C1 segment of cervical spinal cord (tissue), 14 donors: Measurements from ENCODE around the gene DDOST.
"Not testable (repeated sequence)": the region's sequence is repeated elsewhere in the genome, so short reads cannot be mapped to it uniquely, and the experiment has no call there.

Experiments
- DNase-seq, 14 donors: peaks; one replicate each; lab custom pipeline; 2025; lab: John Stamatoyannopoulos, UW

The DDOST gene

DNA sequence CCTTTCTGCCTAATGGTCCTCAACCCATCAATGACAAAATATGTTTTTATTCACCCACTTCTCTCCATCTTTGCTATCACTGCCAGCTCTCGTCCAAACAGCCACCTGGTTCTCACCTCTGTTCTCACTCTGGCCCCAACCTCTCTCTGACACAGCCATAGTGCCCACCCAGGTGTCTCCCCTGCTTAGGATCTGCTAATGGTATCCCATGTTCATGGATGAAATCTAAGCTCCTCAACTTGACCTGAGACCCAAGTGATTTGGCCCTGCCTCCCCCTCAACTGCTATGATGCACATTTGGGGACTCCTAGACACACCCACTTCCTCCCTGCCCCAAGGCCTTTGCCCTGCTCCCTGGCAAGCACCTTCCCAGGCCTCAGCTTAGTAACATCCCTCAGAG is 30.7 kb upstream of the DDOST start:
- no peak for DNase-seq

DNA sequence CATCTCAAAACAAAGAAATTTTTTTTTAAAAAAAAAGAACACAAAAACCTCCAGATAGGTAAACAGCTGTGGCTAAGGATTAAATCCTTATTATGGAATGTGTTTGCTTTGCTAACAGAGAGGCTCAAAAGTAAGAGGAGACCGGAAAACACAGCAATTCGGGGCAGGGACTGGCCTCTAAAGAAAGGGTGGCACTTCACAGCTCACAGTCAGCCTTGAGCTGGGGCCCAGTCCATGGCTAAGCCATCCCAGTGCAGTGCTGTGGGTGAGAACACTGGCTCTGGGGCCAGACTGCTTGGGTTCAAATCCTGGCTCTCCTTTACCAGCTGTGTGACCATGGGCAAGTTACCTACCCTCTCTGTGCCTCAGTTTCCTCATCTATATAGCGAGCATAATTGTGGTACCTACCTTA is 28.5 kb upstream of the DDOST start:
- DNase-seq = no peak

DNA sequence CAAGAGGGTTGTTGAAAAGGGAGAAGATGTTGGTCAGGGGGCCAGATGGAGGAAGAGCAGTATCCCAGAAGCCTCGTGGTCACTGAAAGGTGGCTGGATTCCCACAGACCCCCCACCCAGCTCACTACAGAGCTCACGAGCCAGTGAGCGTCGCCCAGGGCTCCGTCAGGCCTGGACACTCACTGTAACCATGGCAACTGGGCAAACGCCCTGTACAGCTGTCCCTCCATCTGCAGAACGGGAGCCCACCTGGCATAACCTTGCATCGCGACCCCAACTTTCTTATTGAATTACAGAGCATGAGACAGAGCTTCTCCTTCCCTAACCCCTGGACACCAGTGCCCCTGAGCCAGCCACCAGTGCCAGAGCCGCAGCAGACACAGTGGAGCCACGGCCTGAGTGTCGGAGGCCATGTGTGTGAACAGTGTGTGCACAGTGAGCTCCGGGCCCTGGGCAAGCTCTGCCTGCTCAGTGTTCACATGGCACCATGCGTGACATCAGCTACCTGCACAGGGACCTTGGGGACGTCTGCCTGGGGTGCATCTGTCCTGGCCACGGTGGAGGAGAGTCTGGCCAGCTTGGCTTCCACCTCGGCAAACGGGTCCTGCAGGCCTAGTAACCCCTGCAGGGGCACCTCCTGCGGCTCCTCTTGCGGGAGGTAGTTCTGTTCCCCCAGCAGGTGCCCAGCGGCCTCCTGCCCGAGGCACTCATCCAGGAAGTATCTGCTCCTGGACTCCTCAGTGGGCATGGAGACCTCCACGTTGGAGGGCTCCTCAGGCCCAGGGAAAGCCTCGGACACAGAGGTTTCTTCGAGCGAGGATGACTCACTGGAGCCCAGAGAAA is 25.9 kb upstream of the DDOST start:
- DNase-seq = no peak

DNA sequence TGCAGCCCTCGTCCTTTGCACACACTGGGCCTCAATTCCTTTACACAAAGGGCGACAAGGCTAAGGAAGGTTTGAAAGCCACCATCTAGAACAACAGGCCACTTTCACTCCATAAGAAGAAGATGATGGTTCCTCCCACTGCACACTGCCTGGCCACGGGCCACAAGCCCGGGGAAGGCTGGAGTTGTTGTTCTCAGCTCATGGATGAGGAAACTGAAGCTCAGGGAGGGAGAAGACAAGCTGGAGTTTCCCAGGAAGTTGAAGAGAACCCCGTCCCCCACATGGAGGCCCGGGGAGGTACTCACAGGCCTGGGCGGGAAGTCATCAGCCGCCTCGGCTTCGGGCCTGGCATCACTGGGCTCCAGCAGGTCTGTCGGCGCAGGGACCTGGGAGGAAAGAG is 24.6 kb upstream of the DDOST start:
- no peak for DNase-seq

DNA sequence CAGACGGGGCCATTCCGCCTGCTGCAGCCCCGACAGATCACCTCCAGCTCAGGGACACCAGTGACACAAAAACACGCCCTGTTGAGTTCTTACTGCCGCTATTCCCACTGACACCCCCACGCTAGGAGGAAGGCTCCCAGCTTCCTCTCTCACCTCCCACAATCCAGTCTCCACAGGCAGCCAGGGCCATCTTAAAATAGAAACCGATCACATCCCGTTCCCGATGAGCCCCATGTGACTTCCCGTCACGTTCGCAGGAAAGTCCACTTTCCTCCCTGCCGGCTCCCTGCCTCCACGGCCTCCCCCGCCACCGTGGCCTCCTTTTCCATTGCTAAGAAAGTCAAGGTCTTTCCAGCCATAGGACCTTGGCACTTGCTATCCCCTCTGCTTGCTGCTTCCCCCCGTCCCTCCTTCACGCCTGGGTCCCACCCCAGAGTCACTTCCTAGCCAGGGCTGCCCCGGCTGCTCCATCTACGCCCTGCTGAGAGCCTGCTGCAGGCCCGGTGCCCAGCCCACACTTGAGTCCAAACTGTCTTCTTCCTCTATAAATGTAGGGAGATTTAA is 24.0 kb upstream of the DDOST start:
- no peak for DNase-seq

DNA sequence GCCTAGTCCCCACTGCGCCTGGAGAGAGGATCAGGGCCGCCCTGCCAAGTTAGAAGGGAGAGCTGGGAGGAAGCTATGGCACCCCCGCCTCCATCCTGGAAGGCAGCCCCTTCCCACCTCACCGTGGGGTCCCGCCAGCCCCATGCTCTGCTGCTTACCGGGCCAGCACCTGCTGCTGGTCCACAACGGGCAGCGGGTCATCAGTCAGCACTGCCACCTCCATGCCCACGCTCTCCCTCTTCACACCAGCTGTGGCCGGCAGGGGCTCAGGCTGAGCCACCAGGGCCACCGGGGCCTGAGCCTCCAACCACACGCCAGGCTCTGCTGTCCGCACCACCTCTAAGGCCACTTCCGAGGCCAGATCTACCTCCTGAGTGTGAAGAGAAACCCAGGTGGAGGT is 23.5 kb upstream of the DDOST start:
- no peak for DNase-seq

DNA sequence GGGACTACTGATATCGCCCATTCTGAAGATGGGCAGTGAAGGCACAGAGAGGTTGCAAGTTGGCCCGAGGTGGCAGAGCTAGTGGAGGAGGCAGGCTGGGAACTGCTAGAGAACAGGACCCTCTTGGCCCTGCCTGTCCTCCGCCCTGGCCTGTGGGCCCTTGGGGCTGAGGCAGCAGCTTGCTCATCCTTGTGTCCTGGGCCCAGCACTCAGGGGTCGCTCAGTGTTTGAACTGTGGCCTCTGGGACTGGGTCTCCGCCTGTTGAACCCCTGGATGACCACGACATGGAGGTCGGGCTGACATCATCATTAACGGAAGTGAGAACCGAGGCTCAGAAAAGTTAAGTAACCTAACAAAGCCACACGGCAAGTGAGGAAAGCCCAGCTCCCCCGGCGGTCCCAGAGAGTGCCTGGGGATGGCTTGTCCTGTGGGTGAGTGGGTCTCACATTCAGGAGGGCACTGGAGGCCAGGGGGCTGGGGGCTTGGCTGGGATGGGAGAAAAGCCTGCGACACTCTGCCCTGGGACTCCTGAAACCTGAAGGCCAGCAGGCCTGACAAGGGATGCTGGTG is 23.0 kb upstream of the DDOST start:
- DNase-seq = no peak

DNA sequence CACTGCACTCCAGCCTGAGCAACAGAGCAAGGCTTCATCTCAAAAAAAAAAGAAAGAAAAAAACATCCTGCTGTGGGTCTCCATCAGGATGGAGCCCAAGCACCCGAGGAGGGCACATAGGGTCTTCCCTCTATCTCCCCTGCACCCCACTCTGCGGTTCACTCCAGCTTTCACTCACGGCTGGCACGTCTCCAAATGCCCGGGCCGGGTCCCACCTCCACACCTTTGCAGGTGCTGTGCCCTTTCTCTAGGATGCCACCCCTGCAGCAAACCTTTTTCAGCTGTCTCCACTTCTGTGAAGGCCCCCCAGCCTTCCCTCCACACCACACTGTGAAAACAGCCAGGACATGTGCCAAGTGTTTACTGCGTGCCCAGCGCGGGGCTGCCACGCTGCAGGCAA is 22.4 kb upstream of the DDOST start:
- no peak for DNase-seq

DNA sequence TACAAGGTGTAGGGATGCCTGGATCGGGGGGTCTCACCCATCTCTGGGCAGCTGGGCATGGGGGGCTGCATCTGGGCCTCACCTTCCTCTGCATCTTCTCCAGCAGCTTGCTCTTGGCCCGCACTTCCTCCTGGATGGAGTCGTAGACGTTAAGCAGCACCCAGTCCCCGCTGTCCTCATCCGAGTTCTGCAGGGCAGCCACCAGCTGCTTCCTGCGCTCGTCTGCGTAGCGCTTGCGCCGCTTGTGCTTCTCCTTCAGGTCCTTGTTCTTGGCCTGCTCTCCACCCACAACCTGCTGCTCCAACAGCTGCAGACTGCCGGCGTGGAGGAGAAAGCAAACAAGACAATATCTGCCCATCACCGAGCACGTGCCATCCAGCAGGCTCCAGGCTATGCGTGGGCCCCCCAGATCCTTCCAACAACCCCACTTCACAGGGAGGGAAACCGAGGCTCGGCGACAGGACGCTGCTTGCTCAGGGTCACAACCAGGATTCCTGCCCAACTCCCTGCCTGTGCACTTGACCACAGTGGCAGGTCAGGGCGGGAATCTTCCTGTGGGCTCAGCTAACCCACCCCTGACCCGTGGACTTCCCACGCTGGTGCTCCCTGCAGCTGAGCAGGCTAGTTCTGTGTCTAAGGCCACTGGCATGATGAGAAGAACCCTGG is 21.5 kb upstream of the DDOST start:
- DNase-seq = peak in 4 of 14 donors; percentile 10 to 34 (median 23)

DNA sequence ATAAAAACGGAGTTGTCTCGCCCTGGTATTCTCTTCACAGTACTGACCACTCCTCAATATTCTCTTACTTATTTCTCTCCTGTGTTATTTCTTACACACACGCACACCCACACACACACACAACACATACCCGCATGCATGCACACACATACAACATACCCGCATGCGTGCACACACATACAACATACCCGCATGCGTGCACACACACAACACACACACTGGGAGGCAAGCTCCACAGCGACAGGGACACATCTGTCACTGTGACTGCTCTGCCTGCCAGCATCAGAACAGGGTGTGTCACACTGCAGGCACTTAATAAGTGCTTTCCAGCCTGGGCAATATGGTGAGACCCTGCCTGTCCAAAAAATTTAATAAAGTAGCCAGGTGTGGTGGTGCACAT is 20.8 kb upstream of the DDOST start:
- no peak for DNase-seq

DNA sequence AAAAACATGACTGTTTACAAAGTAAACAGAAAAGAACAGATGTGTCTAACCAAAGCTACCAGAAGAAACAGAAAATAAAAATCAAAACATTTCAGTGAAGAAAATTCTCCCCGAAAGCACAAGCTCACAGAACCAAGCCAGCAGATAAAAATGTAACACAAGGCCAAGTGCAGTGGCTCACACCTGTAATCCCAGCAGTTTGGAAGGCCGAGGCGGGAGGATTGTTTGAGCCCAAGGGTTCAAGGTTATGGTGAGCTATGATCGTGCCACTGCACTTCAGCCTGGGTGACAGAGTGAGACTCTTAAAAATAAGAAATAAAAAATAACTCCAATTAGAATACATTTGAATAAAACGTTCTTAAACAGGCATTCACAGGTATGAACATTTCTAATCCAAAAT is 19.1 kb upstream of the DDOST start:
- no peak for DNase-seq

DNA sequence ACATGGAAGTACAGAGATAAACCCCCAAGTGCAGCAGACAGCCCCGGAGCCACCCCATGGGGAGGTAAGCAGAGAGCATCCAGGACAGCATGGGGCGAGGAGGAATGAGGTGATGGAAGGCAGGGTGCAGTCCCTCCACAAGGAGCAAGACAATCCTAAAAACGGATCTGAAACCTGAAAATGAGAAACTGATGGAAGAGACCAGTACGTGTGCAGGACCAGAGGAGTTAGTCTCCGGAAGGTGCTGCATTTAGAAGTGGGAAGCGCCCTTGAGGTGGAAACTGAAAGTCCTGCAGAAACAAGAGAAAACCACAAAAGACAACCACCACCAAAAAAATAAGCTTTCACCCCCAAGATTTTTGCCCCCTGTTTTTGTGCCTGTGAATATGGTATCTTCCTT is 17.4 kb upstream of the DDOST start:
- DNase-seq = peak in 1 of 14 donors; percentile 11

DNA sequence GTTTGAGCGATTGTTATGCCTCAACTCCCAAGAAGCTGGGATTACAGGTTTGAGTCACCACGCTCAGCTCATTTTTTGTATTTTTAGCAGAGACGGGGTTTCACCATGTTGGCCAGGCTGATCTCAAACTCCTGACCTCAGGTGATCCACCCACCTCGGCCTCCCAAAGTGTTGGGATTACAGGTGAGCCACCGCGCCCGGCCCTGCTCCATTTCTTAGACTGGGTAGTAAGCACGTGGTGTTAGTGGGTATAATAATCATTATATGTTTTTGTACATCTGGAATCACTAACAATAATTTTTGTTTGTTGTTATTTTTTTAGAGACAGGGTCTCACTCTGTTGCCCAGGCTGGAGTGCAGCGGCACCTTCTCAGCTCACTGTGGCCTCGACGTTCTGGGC is 12.5 kb upstream of the DDOST start:
- DNase-seq = not testable (repeated sequence)

DNA sequence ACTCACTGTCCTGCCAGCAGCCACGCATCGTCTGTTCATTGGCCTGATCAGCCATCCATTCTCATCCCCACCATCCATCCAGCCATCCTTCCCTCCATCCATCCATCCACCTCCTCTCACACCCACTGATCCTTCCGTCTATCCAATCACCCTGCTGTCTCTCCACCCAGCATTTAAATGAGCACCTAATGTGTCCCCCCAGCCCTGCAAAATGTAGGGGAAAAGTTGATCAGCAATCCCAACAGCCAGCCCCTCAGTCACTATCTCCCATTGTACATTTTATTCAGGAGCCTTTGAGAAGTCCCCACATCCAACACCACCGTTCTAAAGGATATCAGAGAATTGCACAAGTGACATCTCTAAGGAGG is 11.1 kb upstream of the DDOST start:
- DNase-seq = no peak

DNA sequence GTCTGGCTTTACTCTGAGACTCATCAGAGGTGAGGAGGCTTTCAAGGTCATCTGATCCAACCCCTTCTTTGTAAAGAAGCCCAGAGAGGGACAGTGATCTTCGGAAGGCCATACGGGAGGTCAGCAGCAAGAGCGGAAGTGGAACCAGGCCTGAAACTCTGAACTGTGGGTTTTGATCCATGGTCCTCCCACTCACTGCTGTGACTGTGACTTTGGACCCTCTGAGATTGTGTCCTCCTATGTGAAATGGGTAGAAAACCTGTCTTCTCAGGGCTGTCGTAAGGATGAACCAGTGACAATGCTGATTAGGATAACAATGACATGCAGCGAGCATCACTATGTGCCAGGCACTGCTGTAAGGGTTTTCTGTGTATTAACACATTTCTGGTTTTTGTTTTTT is 9.8 kb upstream of the DDOST start:
- no peak for DNase-seq

DNA sequence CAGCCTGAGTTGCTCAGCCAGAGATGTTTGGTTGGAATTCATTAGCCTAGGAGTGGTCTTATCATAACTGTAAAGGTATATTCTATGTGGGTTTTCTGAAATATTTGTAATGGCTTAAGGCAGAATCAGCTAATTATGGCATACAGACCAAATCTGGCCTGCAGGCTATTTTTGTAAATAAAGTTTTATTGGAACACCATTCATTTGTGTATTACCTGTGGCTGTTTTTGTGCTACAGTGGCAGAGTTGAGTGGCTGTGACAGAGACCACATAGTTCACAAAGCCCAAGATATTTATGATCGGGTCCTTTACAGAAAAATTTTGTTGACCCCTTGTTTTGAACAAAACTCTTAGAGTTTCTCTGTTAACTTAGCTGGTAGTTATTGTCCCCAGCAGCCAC is 7.4 kb upstream of the DDOST start:
- DNase-seq = no peak

DNA sequence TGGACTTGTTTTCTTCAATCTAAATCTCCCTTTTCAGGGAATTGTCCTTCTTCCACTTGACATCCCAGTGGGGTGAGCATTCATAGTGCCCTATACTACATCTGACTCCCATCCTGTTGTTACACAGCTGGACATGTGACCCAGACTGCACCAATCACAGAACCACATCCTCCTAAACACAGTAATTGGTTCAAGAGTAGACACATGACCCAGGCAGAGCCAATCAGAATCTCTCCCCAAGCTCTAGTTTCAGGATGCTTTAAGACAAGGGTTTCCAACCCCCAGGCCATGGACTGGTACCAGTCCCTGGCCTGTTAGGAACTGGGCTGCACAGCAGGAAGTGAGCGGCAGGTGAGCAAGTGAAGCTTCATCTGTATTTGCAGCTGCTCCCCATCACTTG is 5.6 kb upstream of the DDOST start:
- no peak for DNase-seq

DNA sequence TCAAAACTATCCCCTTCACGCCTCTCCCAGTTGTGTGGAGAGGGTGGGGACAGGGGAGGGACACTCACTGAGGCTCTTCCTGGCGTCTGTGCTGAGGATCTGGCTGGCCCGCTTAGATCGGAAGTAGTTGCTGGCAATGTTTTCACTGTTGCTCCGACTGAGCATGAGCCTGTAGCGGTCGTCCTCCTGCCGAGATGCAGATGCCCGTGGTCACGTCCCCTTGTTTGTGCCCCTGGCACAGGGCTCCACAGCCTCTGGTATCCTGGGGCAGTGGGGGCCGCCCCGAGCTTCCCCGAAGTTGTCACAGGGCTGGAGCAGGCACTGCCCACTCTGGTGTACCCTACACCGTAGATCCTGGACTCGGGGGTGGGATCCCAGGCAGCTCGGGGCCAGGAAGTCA is 5.0 kb upstream of the DDOST start:
- no peak for DNase-seq

DNA sequence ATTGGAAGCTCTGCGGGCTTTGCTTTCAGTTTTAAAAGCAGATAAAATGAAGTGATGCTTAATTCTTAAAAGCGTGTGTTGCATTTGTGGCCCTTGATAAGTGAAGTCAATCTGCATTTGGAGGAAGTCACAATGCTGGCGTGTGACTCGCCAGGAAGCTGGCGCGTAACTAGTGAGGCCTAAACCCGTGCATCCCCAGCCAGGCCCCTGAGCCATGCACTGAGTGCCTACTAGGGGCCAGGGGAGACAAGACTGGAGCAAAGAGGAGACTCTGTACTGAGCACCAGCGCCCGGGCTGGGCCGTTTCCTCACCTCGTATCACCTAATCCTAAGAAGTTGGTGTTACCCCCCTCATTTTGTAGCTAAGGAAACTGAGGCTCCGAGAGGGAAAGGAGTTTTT is 4.6 kb upstream of the DDOST start:
- no peak for DNase-seq

DNA sequence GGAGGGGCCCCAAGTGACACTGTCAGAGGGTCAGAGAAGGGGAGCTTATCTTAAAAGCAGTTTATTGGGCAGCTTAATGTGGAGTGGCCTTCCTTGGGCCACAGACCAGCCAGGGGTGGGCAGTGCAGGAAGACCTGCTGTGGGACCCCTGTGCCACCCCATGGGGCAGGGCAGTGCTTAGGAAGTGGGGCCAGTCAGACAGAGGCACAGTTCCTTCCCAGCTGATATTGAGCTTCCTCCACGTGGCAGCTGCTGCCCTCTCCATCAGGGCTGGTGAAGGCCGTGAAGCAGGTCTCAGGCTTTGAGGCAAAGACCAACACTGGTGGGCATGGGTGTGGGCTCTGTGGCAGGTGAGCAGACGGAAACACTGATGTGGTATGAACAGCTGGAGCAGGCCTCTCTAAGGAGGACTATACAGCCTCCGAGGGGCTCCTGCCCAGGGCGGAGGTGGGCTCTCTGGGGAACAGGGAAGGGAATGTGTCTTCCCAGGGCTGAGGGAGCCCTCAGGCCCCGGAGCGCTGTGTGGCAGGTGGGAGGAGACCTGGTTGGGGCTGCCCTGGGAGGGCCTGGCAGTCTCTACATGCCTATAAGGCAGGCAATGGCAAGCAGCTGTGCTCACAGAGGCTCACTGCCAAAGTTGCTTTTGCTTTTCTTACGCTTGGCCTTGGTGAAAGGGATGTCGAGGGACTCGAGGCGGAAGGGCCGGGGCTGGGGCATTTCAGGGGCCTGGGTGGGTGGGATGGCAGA is 3.0 kb upstream of the DDOST start:
- DNase-seq = no peak

DNA sequence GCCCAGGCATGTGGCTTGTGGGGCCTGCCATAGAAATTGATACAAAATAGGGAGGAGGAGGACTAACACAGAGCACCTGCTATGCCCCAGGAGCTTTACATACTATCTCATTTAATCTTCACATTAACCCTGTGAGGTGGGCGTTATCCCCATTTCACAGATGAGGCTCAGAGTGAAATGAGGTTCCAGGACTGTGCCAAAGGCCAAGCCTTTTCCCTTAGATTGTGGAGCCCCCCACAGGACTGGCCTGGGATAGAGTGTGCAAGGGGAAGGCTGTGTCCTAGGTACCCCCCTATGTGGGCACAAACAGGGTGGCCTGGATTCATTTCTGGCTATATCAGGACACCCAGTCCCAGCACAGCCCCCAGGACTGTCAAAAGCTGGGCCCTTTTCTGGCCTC is 2.2 kb upstream of the DDOST start:
- no peak for DNase-seq

DNA sequence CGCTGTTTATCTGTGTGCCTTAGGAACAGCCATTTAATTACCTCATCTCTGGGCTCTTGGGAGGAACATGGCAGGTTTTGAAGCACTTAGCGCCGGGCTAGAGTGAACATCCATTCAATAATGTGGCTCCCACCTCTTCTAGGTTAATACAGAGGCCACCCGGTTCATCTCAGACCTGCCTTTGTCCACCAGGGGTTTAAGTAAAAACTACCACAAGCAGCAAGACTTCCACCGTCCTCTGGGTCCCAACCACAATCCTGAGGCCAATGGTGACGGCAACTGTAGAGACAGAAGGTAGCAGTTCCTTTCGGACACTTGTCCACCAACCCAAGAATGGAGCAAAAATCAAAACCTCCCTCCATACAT is 924 bp upstream of the DDOST start:
- DNase-seq = no peak
